ENCODE data around the gene MAPK12. TPM values are rescaled to one million over a fixed set of nuclear protein-coding genes. Genes with fewer than 3 reads are reported as not detected.

Gene MAPK12
- total RNA-seq, 2 experiments from 2014 or later: 1.2 to 1.3 TPM

DNA sequence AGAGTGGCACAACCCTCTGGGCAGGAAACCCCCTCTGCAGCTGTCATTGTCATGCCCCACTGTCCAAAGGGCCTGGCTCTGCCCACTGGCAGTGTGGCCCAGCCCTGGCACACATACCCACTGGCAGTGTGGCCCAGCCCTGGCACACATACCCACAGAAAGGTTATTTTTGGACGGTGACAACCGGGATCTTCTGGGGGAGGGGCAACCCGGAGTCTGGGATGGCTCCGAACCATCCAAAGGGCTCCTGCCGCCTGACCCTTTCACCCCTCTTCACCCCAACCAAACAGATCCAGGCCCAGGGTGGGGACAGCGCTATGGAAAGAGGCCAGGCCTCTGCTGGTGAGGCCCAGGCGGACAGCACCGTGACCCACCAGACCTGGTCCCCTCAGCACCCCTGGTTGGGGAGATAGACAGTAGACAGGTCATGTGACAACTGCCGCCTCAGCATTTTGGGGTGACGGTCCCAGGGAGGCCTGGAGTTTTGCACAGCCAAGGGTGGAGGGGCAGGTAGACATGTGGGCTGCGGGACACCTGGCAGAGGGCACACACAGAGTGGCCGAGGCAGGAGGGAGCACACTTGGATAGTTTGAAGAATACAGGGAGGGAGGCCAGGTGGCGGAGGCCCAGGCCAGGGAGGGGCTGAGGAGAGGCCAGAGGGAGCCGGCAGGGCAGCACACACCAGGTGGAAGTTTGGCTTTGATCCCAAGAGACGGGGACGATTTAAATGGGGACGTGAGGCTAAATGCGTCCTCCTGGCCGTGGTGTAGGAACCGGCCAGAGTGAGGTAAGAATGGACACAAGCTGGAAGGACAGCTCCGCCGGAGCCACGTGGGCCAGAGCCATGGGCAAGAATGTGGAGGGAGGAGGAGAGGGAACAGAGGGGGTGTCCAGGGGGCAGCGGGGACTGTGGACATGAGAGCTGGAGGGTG lies 2.9 kb downstream of the MAPK12 start:
- ChIA-PET POLR2A (no interaction called here), CTCF (no interaction called here)
- no peaks in the 10 kb centered on the region for H3K36me3 ChIP-seq (ENCODE audit: insufficient read depth, low read length)
- Mint-ChIP-seq H3K4me1 (ENCODE audit: low read depth) (peaks cover 7% of the 10 kb centered on the region), H3K36me3 (ENCODE audit: low read depth) (no peaks in the 10 kb centered on the region), H3K4me3 (no peak overlapping the region), H3K27ac (no peak overlapping the region), H3K27me3 (peaks cover 18% of the 10 kb centered on the region), H3K9me3 (no peaks in the 10 kb centered on the region)
- no peak for DNase-seq
- H3K27ac ChIP-seq (ENCODE audit: low read depth in 1 of 2, low read length in 2 of 2): no peak overlapping the region
- H3K4me1 ChIP-seq (ENCODE audit: insufficient read depth, low read length): peaks cover 22% of the 10 kb centered on the region
- H3K9me3 ChIP-seq (ENCODE audit: control insufficient read depth in 1 of 2, insufficient read depth in 1 of 2, low read length in 2 of 2): peaks cover 0 to 19% of the 10 kb centered on the region in 2 experiments
- peaks cover 22 to 28% of the 10 kb centered on the region in 2 experiments for H3K27me3 ChIP-seq (ENCODE audit: control insufficient read depth in 1 of 2, insufficient read depth in 2 of 2, low read length in 2 of 2)
- ATAC-seq (ENCODE audit: poor library complexity): no peak
- TF ChIP-seq, protein P1, sequence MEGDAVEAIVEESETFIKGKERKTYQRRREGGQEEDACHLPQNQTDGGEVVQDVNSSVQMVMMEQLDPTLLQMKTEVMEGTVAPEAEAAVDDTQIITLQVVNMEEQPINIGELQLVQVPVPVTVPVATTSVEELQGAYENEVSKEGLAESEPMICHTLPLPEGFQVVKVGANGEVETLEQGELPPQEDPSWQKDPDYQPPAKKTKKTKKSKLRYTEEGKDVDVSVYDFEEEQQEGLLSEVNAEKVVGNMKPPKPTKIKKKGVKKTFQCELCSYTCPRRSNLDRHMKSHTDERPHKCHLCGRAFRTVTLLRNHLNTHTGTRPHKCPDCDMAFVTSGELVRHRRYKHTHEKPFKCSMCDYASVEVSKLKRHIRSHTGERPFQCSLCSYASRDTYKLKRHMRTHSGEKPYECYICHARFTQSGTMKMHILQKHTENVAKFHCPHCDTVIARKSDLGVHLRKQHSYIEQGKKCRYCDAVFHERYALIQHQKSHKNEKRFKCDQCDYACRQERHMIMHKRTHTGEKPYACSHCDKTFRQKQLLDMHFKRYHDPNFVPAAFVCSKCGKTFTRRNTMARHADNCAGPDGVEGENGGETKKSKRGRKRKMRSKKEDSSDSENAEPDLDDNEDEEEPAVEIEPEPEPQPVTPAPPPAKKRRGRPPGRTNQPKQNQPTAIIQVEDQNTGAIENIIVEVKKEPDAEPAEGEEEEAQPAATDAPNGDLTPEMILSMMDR (IDR thresholded peaks at IDR 0.05): no peak
- intact Hi-C loops (cut with DNase I, micrococcal nuclease): no loop called here
- H3K4me3 ChIP-seq (ENCODE audit: low read length): no peak overlapping the region

DNA sequence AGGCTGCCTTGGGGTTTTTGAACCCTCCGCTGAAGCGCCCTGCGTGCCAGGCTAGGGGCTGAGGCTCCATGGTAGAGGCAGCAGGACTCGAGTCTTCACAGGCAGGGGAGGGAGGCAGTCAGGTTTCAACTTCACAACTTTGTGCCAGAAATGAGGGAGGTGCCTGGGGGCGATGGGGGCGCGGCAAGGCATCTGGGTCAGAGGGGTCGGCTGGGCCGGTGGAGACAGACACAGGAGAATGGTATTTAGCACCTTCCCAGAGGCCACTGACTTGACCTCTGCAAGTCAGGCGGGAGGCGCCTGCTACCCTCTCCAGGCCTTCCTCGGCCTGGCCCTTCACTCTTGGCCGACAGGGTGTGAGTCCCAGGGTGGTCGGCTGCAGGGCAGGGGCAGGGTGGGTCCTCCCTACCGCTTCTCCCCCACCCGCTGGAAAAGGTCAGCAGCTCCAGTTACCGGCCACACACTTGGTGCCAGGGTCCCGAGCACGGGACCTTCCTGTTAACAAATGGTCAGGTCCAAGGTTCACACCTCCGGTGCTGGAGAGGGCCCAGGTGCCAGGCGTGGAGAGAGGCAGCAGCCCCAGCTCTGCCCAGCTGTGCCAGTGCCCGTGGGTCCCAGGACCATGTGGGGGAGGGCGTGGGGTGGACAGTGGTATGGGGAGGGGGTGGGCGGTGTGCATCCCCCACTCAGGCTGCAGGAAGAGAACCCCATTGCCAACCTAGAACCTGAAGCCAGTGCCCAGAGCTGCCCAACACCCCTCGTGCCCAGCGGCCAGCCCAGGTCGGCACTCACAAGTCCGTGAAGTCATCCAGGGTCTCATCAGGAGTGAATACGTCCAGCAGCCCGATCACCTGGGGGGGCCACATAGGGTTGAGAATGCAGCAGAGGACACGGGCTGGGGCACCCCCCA lies 3.8 kb downstream of the MAPK12 start:
- ChIA-PET CTCF (no interaction called here), POLR2A (no interaction called here)
- peaks cover 0 to 14% of the 10 kb centered on the region in 2 experiments for H3K9me3 ChIP-seq (ENCODE audit: control insufficient read depth in 1 of 2, insufficient read depth in 1 of 2, low read length in 2 of 2)
- Mint-ChIP-seq H3K27me3 (peaks cover 16% of the 10 kb centered on the region), H3K36me3 (ENCODE audit: low read depth) (no peaks in the 10 kb centered on the region), H3K27ac (no peak overlapping the region), H3K4me1 (ENCODE audit: low read depth) (peaks cover 7% of the 10 kb centered on the region), H3K9me3 (no peaks in the 10 kb centered on the region), H3K4me3 (no peak overlapping the region)
- TF ChIP-seq, protein P1 (IDR thresholded peaks at IDR 0.05): no peak
- intact Hi-C loops (cut with DNase I, micrococcal nuclease): no loop called here
- no peak overlapping the region for H3K4me3 ChIP-seq (ENCODE audit: low read length)
- no peaks in the 10 kb centered on the region for H3K36me3 ChIP-seq (ENCODE audit: insufficient read depth, low read length)
- peaks cover 17% of the 10 kb centered on the region for H3K4me1 ChIP-seq (ENCODE audit: insufficient read depth, low read length)
- DNase-seq: no peak
- peaks cover 13 to 19% of the 10 kb centered on the region in 2 experiments for H3K27me3 ChIP-seq (ENCODE audit: control insufficient read depth in 1 of 2, insufficient read depth in 2 of 2, low read length in 2 of 2)
- ATAC-seq (ENCODE audit: poor library complexity): no peak
- H3K27ac ChIP-seq (ENCODE audit: low read depth in 1 of 2, low read length in 2 of 2): no peak overlapping the region

DNA sequence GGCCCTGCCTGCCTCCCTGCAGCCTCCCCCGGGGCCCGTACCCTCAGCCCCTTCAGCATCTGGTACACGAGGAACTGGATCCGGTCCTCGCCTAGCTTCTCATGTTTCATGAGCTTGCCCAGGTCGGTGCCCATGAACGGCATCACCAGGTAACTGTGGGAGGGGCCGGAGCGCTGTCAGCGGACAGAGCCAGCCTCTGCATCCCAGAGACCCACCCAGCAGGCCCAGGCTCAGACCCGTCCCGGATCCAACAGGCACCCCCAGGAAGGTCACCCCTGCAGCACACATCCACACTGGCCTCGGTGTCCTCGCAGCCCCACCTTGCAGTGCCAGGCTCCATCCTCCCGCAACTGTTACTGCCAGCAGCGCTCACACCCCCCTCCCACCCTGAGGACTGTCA lies 4.4 kb downstream of the MAPK12 start:
- H3K27ac Mint-ChIP-seq: no peak overlapping the region
- Histone ChIP-seq H3K4me3 (ENCODE audit: low read length) (no peak overlapping the region), H3K9me3 (ENCODE audit: control insufficient read depth in 1 of 2, insufficient read depth in 1 of 2, low read length in 2 of 2) (peaks cover 0 to 8% of the 10 kb centered on the region in 2 experiments), H3K36me3 (ENCODE audit: insufficient read depth, low read length) (no peaks in the 10 kb centered on the region), H3K4me1 (ENCODE audit: insufficient read depth, low read length) (peaks cover 13% of the 10 kb centered on the region), H3K27me3 (ENCODE audit: control insufficient read depth in 1 of 2, insufficient read depth in 2 of 2, low read length in 2 of 2) (peaks cover 6 to 12% of the 10 kb centered on the region in 2 experiments), H3K27ac (ENCODE audit: low read depth in 1 of 2, low read length in 2 of 2) (no peak overlapping the region)
- ChIA-PET POLR2A (no interaction called here), CTCF (no interaction called here)
- TF ChIP-seq, protein P1 (IDR thresholded peaks at IDR 0.05): no peak
- H3K4me3 Mint-ChIP-seq: no peak overlapping the region
- no peaks in the 10 kb centered on the region for H3K9me3 Mint-ChIP-seq
- intact Hi-C loops (cut with DNase I, micrococcal nuclease): no loop called here
- H3K27me3 Mint-ChIP-seq: peaks cover 9% of the 10 kb centered on the region
- ATAC-seq (ENCODE audit: poor library complexity): no peak
- peaks cover 6% of the 10 kb centered on the region for H3K4me1 Mint-ChIP-seq (ENCODE audit: low read depth)
- H3K36me3 Mint-ChIP-seq (ENCODE audit: low read depth): no peaks in the 10 kb centered on the region
- no peak for DNase-seq
